Activated effector memory CD4-positive, alpha-beta T cell treated with Interleukin-2 at 50 U/mL for 16 hours (primary cell): Measurements from ENCODE around the gene EDEM1.
"Not testable (repeated sequence)": the region's sequence is repeated elsewhere in the genome, so short reads cannot be mapped to it uniquely, and the experiment has no call there.

Experiments
- DNase-seq: peaks from one replicate; pipeline ENCODE4 v3.0.0-alpha.2; 2020

The EDEM1 gene

DNA sequence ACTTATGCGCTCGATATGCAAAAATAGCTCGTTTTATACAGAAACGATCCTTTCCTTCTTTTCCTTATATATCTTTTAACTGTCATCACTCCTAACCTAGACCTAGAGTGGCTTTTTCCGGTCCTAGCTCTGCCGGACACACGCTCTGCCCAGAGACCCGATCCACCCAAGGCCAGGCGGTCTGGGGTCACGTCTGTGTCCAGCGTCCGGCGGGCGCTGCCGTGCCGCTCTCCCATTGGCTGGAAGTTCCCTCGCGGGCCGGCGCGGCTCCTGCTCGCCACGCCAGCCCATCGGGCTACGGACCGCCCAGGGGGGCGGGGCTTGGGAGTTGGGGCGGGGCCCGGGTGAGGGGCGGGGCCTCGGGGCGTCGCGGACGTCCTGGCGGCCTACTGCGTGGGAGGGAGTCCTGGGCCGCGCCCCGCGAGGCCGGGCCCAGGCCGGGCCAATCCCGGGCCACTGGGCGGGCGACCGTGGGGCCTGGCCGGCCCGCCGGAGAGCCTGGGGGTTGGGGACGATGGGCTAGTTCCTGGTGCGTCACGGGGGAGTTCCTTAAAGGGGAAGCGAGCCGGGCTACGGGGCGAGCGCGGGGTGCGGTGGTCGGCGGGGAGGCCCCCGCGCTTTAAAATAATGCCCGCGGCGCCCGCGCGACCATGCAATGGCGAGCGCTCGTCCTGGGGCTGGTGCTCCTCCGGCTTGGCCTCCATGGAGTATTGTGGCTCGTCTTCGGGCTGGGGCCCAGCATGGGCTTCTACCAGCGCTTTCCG is at the start of gene EDEM1:
Gene EDEM1, plus strand, starts transcription at position 552 of the 764 bp plus-strand sequence. Its CDS starts 99 bp downstream, at position 651.
- peak; percentile 97 for DNase-seq

DNA sequence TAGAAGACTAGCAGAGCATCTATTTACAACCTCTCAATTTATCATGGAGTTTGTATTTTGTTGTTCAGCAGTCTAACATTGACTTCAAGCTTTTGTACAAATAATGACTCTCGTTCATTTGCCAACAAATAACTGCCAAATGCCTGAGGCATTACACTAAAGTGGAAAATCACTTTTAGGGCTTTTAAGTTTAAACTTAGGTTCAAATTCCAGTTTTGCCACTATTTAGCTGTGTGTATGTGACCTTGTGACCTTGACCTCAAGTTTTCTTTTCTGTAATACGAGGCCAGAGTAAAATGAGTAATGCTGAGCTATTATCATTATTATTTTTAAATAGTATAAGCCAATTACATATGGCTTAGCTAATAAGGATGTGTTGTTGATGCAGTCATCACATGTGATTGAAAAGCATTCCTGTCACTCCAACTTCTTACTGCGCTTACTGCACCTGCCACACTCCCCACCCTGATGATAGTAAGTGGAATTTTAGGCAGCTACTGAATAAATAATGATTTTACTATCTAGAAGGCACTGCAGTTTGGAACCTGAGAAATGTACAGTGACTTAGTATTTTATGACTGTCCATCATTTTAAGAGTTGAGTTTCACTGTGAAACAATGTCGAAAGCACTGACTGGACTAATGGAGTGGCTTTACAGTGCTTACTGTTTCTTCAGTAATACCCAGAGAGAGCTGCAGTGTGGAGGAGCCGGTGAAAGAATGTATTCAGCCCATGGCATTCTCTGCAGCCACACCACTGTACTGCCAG is 49.1 kb upstream of the EDEM1 start:
- no peak for DNase-seq

DNA sequence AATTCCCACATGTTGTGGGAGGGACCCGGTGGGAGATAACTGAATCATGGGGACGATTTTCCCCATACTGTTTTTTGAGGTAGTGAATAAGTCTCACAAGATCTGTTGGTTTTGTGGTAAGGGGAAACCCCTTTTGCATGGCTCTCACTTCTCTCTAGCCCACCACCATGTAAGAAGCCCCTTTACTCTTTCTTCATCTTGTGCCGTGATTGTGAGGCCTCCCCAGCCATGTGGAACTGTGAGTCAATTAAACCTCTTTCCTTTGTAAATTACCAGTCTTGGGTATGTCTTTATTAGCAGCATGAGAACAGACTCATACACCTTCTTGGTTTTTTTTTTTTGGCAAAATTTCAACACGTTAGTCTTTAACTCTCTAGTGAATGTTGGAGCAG is 47.3 kb upstream of the EDEM1 start:
- DNase-seq: no peak

DNA sequence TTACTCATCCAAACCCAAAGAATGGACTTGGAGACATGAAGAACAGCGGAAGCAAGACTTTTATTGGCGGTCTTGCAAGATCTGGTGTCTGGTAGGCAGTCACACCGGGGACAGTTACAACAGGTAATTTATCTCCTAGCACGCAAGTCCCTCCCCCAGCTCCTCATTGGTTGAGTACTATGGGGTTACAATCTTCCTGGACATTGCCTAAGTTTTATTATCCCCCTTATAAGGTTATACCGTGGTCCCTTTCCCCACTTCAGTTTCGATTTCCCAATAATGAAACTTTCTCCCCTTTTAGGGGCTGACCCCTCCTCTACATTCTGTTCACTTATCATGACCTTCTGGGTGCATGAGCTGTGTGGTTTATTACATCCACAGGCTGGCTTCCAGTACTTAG is 46.7 kb upstream of the EDEM1 start:
- DNase-seq: no peak

DNA sequence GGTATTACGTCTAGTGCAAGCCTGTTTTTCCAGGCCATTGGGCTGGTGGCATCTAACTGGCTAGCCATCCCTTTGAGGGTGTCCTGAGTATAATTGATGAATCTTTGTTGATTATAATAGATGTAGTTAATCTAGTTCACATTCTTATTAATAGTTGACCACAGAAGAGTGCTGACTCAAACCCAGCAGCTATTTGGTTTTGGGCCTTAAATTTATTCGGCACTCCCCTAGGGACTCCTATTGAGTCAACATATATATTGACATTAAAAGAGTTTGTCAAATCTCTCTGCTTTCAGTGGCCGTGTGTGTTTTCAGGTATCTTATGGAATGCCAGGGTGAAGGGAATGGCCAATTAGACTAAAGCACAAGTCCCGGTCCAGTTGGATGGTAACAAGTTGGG is 45.7 kb upstream of the EDEM1 start:
- no peak for DNase-seq

DNA sequence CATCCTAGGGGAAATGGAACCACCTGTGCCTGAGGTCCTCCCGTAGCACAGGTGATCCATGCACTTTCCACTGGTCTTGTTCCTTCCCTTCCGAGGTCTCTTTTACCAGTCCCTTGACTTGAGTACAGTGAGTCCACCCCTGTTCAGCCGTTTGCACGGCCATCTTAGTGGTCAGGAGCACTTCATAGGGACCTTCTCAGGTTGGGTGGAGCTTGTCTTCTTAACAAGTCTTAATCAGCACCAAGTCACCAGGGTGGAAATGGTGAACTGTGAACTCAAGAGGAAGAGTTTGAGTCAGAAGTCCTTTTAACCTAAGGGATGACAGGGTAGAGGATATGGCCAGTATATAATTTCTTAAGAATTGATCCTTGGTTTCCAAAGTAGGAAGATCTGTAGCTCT is 44.0 kb upstream of the EDEM1 start:
- no peak for DNase-seq

DNA sequence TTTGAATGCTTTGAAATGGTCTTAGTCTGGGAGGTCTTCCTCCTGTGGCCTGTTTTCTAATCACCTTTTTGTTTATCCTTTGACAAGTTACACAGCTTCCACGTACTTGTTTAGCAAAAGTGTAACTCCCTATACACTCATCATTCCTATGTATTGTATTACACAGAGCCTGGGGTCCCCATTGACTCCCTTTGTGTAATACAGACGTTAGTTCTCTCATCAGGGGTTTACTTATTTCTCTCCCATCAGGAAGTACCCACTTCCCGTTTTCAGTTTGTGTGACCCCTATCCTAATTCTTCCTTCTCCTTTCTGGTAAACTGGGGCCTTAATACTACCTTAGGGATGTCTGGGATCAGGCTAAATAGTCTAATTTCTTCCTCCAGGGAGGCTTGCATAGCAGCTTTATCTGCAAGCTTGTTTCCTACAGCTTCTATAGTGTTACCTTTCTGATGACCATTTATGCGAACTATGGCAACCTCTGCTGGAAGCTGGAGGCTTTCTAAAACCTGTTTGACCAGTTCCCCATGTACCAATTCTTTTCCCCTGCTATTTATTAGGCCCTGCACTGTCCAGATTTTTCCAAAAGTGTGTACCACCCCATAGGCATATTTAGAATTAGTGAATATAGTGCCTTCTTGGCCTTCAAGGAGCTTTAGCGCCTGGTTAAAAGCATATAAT is 43.1 kb upstream of the EDEM1 start:
- no peak for DNase-seq

DNA sequence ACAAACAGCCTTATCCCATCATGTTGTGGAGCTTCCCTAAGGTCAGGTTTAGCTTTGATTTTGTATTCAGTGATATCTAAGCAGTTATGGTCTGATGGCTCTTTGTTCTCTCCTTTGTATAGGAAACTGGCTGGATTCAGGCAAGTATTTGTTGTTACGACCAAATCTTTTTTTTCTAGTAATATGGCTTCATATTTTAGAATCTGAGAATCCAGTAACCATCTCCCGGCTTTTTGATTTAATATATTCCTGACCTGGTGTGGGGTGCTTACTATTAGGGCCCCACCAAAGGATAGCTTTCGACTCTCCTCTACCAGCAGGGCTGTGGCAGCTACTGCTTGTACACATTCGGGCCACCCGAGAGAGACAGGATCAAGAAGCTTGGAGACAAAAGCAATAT is 42.4 kb upstream of the EDEM1 start:
- no peak for DNase-seq

DNA sequence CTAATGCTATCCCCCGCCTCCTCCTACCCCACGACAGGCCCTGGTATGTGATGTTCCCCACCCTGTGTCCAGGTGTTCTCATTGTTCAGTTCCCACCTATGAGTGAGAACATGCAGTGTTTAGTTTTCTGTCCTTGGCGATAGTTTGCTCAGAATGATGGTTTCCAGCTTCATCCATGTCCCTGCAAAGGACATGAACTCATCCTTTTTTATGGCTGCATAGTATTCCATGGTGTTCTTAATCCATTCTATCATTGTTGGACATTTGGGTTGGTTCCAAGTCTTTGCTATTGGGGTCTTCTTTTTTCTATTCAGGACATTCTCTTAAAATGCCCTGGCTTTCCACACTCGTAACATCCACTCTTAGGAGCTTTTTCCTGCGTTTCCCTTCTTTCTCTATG is 40.4 kb upstream of the EDEM1 start:
- DNase-seq: not testable (repeated sequence)

DNA sequence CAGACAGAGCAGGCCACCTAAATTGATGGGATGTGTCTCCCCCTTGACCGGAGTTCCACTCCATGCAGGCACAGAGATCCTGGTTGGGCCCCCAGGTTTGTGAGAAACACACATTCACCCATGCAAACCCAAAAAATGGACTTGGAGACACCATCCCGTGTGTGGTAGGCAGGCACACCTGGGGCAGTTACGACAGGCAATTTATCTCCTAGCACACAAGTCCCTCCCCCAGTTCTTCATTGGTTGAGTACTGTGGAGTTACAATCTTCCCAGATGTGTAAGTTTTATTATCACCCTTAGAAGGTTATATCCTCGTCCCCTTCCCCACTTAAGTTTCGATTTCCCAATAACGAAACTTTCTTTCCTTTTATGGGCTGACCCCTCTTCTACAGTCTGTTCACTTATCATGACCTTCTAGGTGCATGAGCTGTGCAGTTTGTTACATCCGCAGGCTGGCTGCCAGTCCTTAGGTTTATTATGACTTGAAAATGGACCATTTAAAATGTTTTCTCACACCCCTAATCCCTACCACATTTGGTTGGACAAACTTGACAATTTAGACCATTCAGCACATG is 38.1 kb upstream of the EDEM1 start:
- DNase-seq: no peak

DNA sequence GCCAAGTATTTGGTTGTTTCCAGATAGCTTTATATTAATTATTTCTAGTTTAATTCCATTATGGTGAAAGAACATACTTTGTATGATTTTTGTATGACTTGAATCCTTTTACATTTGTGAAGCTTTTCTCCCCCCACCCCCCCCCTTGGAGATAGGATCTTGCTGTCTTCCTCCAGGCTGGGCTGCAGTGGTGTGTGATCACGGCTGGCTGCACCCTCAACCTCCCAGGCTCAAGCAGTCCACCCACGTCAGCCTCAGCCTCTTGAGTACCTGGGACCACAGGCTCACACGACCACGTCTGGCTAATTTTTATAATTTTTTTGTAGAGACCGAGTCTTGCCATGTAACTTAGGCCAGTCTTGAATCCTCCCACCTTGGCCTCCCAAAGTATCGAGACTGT is 35.9 kb upstream of the EDEM1 start:
- DNase-seq: no peak

DNA sequence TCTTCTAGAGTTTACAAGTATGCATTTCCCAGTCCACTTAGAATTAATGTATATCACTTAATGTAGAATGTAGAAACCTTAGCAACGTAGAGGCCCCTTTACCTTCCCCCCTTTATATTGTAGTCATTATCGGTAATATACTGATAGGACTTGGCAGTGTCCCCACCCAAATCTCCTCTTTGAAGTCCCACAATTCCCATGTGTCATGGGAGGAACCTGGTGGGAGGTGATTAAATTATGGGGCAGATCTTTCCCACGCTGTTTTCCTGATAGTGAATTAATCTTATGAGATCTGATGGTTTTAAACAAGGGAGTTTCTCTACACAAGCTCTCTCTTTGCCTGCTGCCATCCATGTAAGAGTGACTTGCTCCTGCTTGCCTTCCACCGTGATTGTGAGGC is 34.4 kb upstream of the EDEM1 start:
- DNase-seq: no peak

DNA sequence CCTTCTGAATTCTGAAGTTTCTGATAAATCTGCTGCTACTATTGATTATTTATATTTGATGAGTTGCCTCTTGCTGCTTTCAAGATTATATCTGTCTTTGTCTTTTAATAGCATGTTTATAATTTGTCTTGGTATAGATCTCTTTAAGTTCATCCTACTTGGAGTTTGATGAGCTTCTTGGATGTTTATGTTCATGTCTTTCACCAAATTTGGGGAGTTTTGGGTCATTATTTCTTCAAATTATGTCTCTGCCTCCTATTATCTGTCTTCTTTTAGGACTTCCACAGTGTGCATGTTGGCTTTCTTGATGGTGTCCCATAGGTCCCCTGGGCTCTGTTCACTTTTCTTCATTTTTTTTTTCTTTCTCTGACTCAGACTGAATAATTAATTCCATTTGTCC is 32.3 kb upstream of the EDEM1 start:
- no peak for DNase-seq

DNA sequence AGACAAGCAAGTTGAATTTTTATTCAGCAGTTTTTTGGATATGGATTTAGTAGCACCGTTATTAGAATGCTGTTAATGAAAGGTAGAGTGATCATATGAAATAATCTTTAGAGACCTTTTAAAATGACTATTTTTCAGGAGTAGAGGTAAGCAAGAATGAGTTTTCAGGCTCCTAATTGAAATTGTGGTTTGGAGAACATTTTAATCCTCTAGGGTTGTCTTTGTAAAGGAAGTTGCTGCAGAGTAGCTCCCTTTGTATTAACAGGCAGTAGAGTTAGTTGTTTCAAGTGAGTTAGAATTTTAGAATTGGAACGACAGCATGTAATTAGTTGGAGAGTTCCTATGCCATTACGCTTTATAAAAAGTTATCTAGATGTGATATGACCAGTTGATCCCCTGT is 27.2 kb upstream of the EDEM1 start:
- DNase-seq: no peak

DNA sequence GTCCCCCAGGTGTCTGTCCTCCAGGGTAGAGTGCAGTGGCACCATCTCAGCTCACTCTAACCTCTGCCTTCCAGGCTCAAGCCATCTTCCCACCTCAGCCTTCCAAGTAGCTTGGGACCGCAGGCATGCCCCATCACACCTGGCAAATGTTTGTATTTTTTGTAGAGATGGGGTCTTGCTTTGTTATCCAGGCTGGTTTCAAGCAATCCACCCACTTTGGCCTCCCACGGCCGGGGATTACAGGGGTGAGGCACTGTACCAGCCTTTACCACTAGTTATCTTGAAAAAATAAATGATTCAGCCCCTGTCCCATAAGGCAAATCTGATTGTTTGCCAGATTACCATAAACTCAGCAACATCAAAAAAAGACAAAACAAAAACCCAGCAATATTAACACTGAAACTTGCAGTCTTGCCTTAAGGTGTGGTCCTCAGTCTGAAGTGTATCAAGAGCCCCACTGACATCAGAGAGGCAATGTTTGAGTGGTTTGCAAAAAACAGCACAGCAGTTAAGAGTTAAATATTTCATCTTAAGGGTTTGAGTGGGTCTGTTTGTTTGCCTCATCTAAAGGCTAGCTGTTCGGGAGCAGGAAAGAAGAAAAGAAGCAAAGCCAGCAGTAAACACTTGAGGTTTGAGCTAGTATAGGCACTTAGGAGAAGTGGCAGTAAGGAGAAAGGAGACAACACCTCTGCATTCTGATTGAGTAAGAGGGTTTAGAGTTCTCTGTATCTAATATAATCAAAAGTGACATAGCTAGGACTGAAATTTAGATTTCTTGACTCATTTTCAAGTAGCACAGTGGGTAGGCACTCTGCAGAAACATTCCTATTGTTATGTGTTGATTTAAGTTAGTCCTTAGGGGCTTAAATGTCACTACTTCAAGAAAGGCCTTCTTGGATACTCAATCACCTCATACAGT is 26.3 kb upstream of the EDEM1 start:
- no peak for DNase-seq

DNA sequence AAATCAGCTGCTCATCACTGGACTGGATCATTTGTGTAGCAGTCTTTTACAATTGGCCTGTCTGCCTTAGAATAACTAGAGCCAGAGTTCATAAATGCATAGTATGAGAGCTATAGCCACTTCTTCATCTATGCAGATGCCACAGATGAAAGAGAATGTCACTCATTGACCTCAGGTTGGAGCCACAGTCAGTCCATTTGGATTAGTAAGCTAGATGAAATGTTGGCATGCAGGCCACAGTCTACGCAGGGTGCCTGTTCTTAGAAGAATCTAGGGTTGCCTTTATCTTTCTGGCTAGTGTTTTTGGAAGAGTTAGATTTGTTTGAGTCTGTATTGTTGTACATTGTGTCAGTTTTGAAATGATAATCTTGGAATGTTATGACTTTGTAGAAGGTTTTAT is 25.4 kb upstream of the EDEM1 start:
- DNase-seq: no peak

DNA sequence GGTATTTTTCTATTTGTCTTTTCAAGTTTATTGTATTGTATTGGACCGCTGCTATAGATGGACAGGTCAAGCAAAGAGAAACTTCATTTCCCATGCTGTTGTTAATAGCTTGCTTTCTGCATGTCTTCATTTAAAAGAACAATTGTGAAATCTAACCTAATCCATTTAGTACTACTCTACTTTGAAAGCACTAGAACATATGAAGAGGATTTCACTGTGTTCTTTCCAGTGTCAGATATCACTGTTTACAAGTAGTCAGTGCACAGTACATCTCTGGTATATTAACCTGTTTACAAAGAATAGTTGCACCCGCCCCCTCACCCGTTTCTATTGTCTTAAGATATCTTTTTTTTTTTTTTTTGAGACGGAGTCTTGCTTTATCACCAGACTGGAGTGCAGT is 21.8 kb upstream of the EDEM1 start:
- no peak for DNase-seq

DNA sequence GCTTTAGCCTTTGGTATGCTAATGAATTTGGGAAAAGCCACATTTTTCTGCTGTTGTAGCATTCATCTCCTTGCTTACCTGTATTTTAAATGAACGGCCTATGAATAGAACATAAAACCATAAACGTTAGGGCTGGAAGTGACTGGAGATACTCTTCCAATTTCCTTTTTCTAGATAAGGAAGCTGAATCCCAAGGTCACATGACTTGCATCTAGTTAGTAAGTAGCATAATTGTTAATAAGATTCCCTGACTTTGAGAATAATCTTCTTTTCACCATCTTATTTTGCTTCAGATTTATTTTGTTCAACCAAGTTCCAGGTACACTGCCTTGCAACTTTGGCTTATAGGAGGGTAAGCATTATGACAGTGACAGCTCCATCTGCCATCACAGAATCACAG is 20.7 kb upstream of the EDEM1 start:
- DNase-seq: no peak

DNA sequence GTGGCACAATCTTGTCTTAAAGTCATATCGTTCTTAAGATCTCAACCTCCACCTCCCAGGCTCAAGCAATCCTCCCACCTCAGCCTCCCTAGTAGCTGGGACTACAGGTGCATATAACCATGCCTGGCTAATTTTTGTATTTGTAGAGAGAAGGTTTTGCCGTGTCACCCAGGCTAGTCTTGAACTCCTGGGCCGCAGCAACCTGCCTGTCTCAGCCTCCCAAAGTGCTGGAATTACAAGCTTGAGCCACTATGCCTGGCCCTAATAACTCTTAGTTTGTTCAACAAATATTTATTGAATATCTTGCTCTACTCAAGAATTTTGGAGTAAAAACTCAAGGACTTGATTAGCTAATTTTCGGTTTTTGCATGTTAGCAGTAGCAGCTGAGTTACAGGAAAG is 19.4 kb upstream of the EDEM1 start:
- no peak for DNase-seq

DNA sequence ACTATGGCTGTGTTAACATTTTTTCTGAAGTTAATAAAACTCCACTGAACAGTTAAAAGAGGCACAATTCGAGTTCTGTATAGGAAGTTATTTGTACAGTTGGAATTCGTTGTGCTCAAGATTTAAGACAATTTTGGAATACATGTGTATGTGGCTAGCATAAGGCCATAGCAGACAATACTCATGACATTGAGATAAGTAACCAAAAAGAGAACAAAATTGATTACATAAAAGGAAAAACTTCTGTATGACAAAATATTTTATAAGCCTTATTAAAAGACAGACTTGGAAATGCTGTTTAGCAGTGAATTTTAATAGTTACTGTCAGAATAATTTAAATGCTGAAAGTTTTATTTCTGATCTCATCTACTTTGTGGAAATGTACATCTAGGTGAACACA is 17.7 kb upstream of the EDEM1 start:
- no peak for DNase-seq

DNA sequence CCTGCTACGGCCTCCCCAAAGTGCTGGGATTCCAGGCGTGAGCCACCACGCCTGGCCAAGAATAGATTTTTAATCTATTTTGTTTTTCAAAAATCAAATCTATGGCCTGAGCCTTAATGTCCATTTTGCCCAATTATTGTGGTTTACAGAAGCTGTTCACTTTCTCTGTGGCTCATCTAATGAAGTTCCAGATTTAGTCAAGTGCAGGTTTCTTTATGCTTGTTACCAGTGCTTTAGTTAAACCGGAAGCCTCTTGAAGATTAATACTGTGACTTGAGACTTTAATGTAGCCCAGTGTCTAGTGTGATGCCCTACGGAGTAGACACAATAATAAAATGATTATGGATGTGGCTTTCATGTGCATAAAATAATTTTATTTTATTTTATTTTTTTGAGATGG is 16.5 kb upstream of the EDEM1 start:
- no peak for DNase-seq

DNA sequence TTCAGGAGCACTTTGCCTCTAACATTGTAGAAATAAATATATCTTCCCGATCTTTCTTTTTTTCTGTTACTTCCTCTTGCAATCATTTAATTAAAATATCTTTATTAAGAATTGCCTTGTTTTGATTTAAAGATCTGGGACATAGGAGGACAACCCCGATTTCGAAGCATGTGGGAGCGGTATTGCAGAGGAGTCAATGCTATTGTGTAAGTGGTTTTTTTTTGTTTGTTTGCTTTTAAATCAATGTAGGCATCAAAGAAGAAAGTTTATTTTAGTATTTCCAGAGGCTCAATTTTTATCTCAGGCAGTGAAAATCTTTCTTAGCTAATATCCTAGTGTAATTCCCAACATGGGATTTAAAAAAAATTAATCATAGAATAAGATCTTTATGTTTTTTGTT is 15.5 kb upstream of the EDEM1 start:
- no peak for DNase-seq

DNA sequence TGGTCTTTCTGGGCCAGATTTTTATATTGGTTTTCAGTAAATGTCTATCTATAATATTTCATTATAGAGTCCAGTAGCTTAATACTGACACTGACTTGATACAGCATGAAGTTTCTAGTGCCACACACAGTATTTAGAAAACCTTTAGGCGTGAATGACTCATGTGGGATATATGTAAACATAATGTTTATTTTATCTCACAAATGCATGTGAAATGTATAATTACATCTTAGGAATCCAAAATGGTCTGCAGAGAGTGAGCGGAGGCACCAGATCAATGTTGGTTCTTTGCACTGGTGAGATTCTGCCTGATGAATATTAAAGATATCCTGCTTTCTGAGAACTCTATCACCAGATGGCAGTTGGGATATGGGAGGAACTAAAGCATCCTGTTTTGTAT is 8.5 kb upstream of the EDEM1 start:
- not testable (repeated sequence) for DNase-seq
